Endothelial cell (in vitro differentiated cells): Measurements from ENCODE around the gene CD9. TPM values are rescaled to one million over a fixed set of nuclear protein-coding genes. Genes with fewer than 3 reads are reported as not detected.
"Not testable (repeated sequence)": the region's sequence is repeated elsewhere in the genome, so short reads cannot be mapped to it uniquely, and the experiment has no call there.

ENCODE experiments used
- DNase-seq: peaks from one replicate; pipeline ENCODE4 v3.0.0; 2021; ENCODE audit warnings: low spot score
- H3K27ac Mint-ChIP-seq: one replicate; pipeline ENCODE4 v1.8.0; 2021; ENCODE audit warnings: mixed read lengths, inconsistent platforms; ENCODE audit not compliant: unreplicated experiment
- H3K27me3 Mint-ChIP-seq: one replicate; pipeline ENCODE4 v1.8.0; 2021; ENCODE audit warnings: mild to moderate bottlenecking, moderate library complexity, mixed read lengths, inconsistent platforms; ENCODE audit not compliant: unreplicated experiment
- H3K36me3 Mint-ChIP-seq: one replicate; pipeline ENCODE4 v1.8.0; 2021; ENCODE audit warnings: mild to moderate bottlenecking, low read depth, mixed read lengths, inconsistent platforms; ENCODE audit not compliant: unreplicated experiment
- H3K4me1 Mint-ChIP-seq: one replicate; pipeline ENCODE4 v1.8.0; 2021; ENCODE audit warnings: mild to moderate bottlenecking, mixed read lengths, inconsistent platforms; ENCODE audit not compliant: unreplicated experiment
- H3K4me3 Mint-ChIP-seq: one replicate; pipeline ENCODE4 v1.8.0; 2021; ENCODE audit warnings: mild to moderate bottlenecking, mixed read lengths, inconsistent platforms; ENCODE audit not compliant: unreplicated experiment
- H3K9me3 Mint-ChIP-seq: one replicate; pipeline ENCODE4 v1.8.0; 2021; ENCODE audit warnings: mixed read lengths, inconsistent platforms; ENCODE audit not compliant: unreplicated experiment
- total RNA-seq: library from RNA; stranded (reverse); fragmentation: NEBNext Ultra II Directional; extraction: Animal tissue kit (Norgen Biotek cat#: 25700); gene quantifications from one replicate; pipeline ENCODE4 v1.2.1, GENCODE V29; 2021; ENCODE audit not compliant: unreplicated experiment
- TF ChIP-seq, protein P1 (sequence below): fragments of 200-600 bp; sonication (generic); IDR thresholded peaks from one replicate; pipeline ENCODE4 v1.5.0; 2021; ENCODE audit warnings: antibody characterized with exemption; ENCODE audit not compliant: unreplicated experiment

The CD9 gene
- total RNA-seq, 1 donor from 2014 or later: 67.2 TPM

GRCh38 chr12:6205761-6206160, 5.6 kb downstream of the CD9 start:
- peak overlapping the region; percentile 9 for H3K4me3 Mint-ChIP-seq
- H3K27ac Mint-ChIP-seq: peak overlapping the region; percentile 94
- TF ChIP-seq, protein P1, sequence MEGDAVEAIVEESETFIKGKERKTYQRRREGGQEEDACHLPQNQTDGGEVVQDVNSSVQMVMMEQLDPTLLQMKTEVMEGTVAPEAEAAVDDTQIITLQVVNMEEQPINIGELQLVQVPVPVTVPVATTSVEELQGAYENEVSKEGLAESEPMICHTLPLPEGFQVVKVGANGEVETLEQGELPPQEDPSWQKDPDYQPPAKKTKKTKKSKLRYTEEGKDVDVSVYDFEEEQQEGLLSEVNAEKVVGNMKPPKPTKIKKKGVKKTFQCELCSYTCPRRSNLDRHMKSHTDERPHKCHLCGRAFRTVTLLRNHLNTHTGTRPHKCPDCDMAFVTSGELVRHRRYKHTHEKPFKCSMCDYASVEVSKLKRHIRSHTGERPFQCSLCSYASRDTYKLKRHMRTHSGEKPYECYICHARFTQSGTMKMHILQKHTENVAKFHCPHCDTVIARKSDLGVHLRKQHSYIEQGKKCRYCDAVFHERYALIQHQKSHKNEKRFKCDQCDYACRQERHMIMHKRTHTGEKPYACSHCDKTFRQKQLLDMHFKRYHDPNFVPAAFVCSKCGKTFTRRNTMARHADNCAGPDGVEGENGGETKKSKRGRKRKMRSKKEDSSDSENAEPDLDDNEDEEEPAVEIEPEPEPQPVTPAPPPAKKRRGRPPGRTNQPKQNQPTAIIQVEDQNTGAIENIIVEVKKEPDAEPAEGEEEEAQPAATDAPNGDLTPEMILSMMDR: no peak
- peaks cover 10% of the 10 kb centered on the region for H3K27me3 Mint-ChIP-seq
- H3K4me1 Mint-ChIP-seq: peaks cover 43% of the 10 kb centered on the region
- no peak for DNase-seq
- H3K36me3 Mint-ChIP-seq: no peaks in the 10 kb centered on the region
- no peaks in the 10 kb centered on the region for H3K9me3 Mint-ChIP-seq

DNA sequence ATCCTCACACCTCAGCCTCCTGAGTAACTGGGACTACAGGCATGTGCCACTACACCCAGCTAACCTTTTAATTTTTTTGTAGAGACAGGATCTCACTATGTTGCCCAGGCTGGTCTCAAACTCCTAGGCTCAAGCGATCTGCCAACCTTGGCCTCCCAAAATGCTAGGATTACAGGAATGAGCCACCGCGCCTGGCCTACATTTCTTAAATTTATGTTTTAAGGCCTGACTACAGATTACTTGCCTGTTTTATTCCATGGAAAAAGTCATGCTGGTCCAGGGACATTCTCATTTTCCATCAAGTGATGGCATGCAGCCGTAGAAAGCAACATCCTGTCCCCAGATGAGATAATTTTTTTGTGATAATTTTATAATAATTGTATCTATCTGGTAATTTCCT, 6.1 kb downstream of the CD9 start:
- H3K9me3 Mint-ChIP-seq: no peaks in the 10 kb centered on the region
- H3K4me1 Mint-ChIP-seq: peaks cover 41% of the 10 kb centered on the region
- H3K36me3 Mint-ChIP-seq: no peaks in the 10 kb centered on the region
- DNase-seq: no peak
- TF ChIP-seq, protein P1: no peak
- H3K27ac Mint-ChIP-seq: peak overlapping the region; percentile 94
- peaks cover 10% of the 10 kb centered on the region for H3K27me3 Mint-ChIP-seq
- H3K4me3 Mint-ChIP-seq: peak overlapping the region; percentile 9

DNA sequence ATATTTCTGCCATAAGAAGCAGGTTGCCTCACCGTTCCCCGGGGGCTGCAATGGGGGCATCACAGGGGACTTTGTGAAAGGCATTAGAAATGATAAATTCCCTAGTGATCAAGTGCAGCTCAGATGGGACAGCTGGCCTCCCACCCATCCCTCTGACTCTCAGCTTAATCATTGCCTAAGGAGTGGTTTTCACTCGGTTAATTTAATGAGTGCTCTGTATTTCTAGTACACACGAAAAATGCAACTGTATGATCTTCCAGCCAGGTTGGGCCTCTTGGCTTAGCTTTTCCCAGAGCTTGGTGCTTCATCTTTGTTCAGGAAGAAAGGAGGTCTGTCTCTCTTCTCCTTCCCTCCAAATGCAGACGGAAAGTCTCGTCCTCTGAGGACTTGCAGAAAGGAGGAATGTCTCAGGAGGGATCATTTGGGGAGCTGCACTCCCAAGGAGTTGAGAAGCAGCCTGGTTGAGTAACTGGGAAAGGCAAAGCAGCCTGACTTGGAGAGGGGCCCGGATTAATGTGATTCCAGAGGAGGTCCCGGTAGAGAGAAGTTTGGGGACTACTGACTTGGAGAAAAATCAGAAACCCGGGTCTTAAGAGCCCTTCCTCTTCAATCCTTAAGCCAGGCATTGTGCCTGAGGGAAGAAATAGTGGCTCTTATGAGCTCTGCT, 7.2 kb downstream of the CD9 start:
- Mint-ChIP-seq H3K36me3 (no peaks in the 10 kb centered on the region), H3K4me3 (no peak overlapping the region), H3K27me3 (peaks cover 1% of the 10 kb centered on the region), H3K9me3 (no peaks in the 10 kb centered on the region), H3K27ac (no peak overlapping the region), H3K4me1 (peaks cover 36% of the 10 kb centered on the region)
- no peak for DNase-seq
- TF ChIP-seq, protein P1: no peak

DNA sequence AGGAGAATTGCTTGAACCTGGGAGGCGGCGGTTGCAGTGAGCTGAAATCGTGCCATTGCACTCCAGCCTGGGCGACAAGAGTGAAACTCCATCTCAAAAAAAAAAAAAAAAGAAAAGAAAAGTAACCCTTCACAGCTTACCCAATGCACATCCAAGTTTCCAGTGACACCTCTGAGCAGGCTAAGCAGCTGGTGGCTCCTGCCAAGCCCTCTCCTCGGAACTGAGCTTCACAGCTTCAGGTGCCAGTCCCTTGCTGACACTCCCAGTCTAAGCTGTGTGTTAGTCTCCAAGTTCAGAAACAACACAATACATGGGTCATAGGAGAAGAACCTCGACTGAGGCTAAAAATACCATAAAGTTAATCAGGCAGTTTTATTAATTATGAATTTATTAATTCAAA, 7.9 kb downstream of the CD9 start:
- Mint-ChIP-seq H3K4me3 (no peak overlapping the region), H3K27ac (no peak overlapping the region), H3K27me3 (peaks cover 2% of the 10 kb centered on the region), H3K9me3 (no peaks in the 10 kb centered on the region), H3K4me1 (peaks cover 29% of the 10 kb centered on the region), H3K36me3 (no peaks in the 10 kb centered on the region)
- TF ChIP-seq, protein P1: no peak
- DNase-seq: no peak

DNA sequence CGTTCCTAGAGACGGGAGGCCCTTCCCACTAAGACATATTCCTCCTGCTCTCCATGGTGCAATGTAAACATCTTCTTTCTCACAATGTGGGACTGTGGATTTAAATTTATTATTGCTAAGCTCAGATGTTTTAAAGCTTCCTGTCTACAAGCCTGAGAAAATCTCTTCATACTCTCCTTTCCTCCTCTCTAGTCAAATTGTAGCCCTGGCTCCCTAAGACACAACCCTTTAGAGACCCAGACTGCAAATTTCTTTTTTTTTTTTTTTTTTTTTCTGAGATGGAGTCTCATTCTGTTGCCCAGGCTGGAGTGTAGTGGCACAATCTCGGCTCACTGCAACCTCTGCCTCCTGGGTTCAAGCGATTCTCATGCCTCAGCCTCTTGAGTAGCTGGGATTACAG, 9.2 kb downstream of the CD9 start:
- H3K36me3 Mint-ChIP-seq, H3K27ac Mint-ChIP-seq: not testable (repeated sequence)
- peaks cover 27% of the 10 kb centered on the region for H3K4me1 Mint-ChIP-seq

More for the DNA sequence above, 9.2 kb downstream of the CD9 start:
- H3K4me3 Mint-ChIP-seq, H3K27me3 Mint-ChIP-seq, DNase-seq, H3K9me3 Mint-ChIP-seq: not testable (repeated sequence)
